ENCODE results near the gene RASGEF1B. TPM values are rescaled to one million over a fixed set of nuclear protein-coding genes. Genes with fewer than 3 reads are reported as not detected.

Gene RASGEF1B
- total and polyA plus RNA-seq, 2 of the 13 experiments (the other 11 are each of a cell fraction or from before 2014, with no cell fraction given): 0.04 TPM

- no peak overlapping the region for H3K27ac ChIP-seq (ENCODE audit: extremely low read length, insufficient read depth, low read length)
- H4K20me1 ChIP-seq (ENCODE audit: insufficient read depth, low read length): no peaks in the 10 kb centered on the region
- DNase-seq (ENCODE audit: low spot score): no peak
- no peak for ATAC-seq
- H3K4me1 ChIP-seq (ENCODE audit: insufficient read depth, low read length): no peaks in the 10 kb centered on the region
- FAIRE-seq: no peak
- no peaks in the 10 kb centered on the region for H3K9me3 ChIP-seq (ENCODE audit: low read length)
- H2AFZ ChIP-seq (ENCODE audit: low read length): no peak overlapping the region
- no peaks in the 10 kb centered on the region for H3K36me3 ChIP-seq (replicated peaks in 1 of 2; ENCODE audit: control insufficient read depth in 1 of 2, insufficient read depth in 2 of 2, low read length in 2 of 2)
- no peaks in the 10 kb centered on the region for H3K27me3 ChIP-seq (ENCODE audit: control insufficient read depth in 1 of 2, insufficient read depth in 2 of 2, low read length in 2 of 2)
- CTCF ChIA-PET (ENCODE audit: low intra/inter-chr PET ratio, low total read pairs): no interaction called here
- no peak overlapping the region for H3K4me3 ChIP-seq (replicated peaks in 1 of 3; ENCODE audit: insufficient read depth in 1 of 3, low read depth in 2 of 3, low read length in 3 of 3)
- no peaks in the 10 kb centered on the region for H3K79me2 ChIP-seq (ENCODE audit: insufficient read depth, low read length)
- in situ Hi-C loops (cut with HindIII; ENCODE audit: extremely low pct_ligation_motif_present, low pct_unique_long_range_greater_than_20kb): no loop called here
- 6% methylated on average over 1 of the region's 1 CpG for WGBS (ENCODE audit: low lambda C conversion rate)
- no peak overlapping the region for H3K4me2 ChIP-seq (ENCODE audit: low read depth, low read length)
- intact Hi-C loops (cut with micrococcal nuclease; ENCODE audit: unreplicated experiment): no loop called here
- no TSS peak for BruUV-seq (replicated peaks)
- POLR2A ChIA-PET: no interaction called here
- no peak overlapping the region for H3K9ac ChIP-seq (ENCODE audit: insufficient read depth, low read depth, low read length)
- TF ChIP-seq SIX4 (CRISPR knock-in tag; IDR thresholded peaks at IDR 0.05) (no peak), NPAS2 (CRISPR knock-in tag; IDR thresholded peaks at IDR 0.05; ENCODE audit: borderline replicate concordance) (no peak), ATM (IDR thresholded peaks at IDR 0.05; ENCODE audit: borderline replicate concordance) (no peak), SP1 (IDR thresholded peaks at IDR 0.05) (no peak), SP1 (CRISPR knock-in tag; IDR thresholded peaks at IDR 0.05) (no peak), IRF1 (CRISPR knock-in tag; IDR thresholded peaks at IDR 0.05; ENCODE audit: low read depth) (no peak), TRIM22 (IDR thresholded peaks at IDR 0.05) (no peak), CEBPZ (IDR thresholded peaks at IDR 0.05; ENCODE audit: low read length) (no peak), RCOR2 (CRISPR knock-in tag; IDR thresholded peaks at IDR 0.05) (no peak), ZBTB20 (CRISPR knock-in tag; IDR thresholded peaks at IDR 0.05; ENCODE audit: borderline replicate concordance, low read depth) (no peak), HNRNPL (IDR thresholded peaks at IDR 0.05; ENCODE audit: low read depth, low read length) (no peak)
- TF ChIP-seq, protein P1, sequence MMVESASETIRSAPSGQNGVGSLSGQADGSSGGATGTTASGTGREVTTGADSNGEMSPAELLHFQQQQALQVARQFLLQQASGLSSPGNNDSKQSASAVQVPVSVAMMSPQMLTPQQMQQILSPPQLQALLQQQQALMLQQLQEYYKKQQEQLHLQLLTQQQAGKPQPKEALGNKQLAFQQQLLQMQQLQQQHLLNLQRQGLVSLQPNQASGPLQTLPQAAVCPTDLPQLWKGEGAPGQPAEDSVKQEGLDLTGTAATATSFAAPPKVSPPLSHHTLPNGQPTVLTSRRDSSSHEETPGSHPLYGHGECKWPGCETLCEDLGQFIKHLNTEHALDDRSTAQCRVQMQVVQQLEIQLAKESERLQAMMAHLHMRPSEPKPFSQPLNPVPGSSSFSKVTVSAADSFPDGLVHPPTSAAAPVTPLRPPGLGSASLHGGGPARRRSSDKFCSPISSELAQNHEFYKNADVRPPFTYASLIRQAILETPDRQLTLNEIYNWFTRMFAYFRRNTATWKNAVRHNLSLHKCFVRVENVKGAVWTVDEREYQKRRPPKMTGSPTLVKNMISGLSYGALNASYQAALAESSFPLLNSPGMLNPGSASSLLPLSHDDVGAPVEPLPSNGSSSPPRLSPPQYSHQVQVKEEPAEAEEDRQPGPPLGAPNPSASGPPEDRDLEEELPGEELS (CRISPR knock-in tag; IDR thresholded peaks at IDR 0.05): no peak
Measured at GRCh38 chr4:81491943-81492342, 20.2 kb upstream of the RASGEF1B start.

Measured in HepG2 (cell line).